GM12892 (cell line): ENCODE results near the gene INO80C.

Source experiments
- POLR2A ChIP-seq: IDR thresholded peaks from 2 replicates; pipeline ENCODE4 v1.6.1; 2011; ENCODE audit warnings: low read depth, low read length, control low read depth
- POLR2AphosphoS5 ChIP-seq: IDR thresholded peaks from 2 replicates; pipeline ENCODE4 v1.6.1; 2011; ENCODE audit warnings: low read depth, low read length, control low read depth

DNA sequence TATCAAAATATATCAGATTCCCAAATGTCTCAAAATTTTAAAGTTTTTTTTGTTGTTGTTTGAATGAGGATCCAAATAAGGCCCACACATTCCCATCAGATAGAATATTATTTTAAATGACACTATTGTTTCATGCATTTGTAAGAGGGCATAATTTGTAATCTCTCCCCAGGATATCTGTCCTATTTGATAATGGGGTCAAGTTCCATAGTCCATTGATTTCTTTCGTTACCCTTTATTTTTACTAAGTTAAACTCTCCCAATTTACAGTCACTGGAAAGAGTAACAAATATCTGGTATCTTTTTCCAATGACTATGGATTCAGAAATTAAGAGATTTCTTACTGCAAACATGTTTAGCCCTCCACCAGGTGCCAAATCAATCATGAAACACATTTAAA, 32.4 kb downstream of the INO80C start:
- TF ChIP-seq POLR2A, result no peak
- no peak for TF ChIP-seq POLR2AphosphoS5
